ENCODE results near the gene GTF3A. TPM values are rescaled to one million over a fixed set of nuclear protein-coding genes. Genes with fewer than 3 reads are reported as not detected.

The GTF3A gene
- total and polyA plus RNA-seq, 9 of the 15 experiments (the other 6 are each of a cell fraction or from before 2014, with no cell fraction given), result 47.5 to 303 (median 174) TPM

DNA sequence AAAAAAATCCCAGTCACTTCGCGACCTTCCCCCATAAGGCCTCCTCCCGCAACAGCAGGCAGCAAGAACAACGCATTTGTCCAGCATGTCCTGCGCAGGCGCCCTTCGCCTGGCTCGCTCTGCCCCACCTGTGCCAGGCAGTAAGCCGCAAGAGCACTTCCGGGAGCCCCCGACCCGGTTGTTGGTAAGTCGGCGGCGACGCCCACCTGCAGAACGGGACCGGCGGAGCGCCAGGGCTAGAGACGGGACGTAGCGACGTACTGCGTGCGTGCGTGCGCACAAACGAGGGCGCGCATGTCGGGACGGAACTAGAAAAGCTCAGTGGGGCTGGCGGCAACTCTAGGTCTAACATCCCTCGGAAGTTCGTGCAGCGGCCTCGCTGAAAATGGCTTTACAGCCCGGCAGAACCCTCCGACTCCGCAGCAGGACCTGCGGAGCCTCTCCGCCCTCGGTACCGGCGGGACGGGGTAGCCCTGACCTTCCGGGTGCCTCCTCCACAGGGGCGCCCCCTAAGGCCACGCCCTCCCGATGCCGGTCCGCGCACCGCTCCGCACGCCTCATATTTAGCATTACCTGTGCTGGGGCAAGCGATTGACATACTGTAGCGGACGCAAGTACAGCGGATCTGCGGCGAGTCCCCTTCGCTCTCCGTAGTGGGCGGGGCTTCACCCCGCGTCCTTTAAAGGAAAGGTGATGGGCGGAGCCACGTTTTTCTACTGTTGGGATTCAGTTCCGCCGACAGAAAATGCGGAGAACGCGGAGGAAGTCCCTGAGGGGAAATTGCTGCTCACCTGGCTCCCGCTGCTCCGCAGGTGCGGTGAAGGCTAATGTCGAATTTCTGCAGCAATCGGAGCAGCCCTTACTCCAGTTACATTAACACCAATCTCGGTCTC, 25.8 kb downstream of the GTF3A start, which contains the start of gene MTIF3 (continued):
- TF ChIP-seq, protein P1, sequence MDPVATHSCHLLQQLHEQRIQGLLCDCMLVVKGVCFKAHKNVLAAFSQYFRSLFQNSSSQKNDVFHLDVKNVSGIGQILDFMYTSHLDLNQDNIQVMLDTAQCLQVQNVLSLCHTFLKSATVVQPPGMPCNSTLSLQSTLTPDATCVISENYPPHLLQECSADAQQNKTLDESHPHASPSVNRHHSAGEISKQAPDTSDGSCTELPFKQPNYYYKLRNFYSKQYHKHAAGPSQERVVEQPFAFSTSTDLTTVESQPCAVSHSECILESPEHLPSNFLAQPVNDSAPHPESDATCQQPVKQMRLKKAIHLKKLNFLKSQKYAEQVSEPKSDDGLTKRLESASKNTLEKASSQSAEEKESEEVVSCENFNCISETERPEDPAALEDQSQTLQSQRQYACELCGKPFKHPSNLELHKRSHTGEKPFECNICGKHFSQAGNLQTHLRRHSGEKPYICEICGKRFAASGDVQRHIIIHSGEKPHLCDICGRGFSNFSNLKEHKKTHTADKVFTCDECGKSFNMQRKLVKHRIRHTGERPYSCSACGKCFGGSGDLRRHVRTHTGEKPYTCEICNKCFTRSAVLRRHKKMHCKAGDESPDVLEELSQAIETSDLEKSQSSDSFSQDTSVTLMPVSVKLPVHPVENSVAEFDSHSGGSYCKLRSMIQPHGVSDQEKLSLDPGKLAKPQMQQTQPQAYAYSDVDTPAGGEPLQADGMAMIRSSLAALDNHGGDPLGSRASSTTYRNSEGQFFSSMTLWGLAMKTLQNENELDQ (CRISPR knock-in tag; IDR thresholded peaks at IDR 0.05; ENCODE audit: borderline replicate concordance), result no peak
- TF ChIP-seq NCOA6 (IDR thresholded peaks at IDR 0.05) (peak; percentile 96), MECOM (CRISPR knock-in tag; IDR thresholded peaks at IDR 0.05) (no peak), NCOA4 (IDR thresholded peaks at IDR 0.05; ENCODE audit: partially characterized antibody) (no peak), MBD2 (IDR thresholded peaks at IDR 0.05; ENCODE audit: borderline replicate concordance, low read depth) (no peak), ELK3 (CRISPR knock-in tag; IDR thresholded peaks at IDR 0.05) (no peak), ZNF239 (CRISPR knock-in tag; IDR thresholded peaks at IDR 0.05) (no peak), PHB2 (IDR thresholded peaks at IDR 0.05; ENCODE audit: low read depth) (no peak), NELFE (IDR thresholded peaks at IDR 0.05; ENCODE audit: insufficient read depth, insufficient read length) (no peak), PTRF (tag; IDR thresholded peaks at IDR 0.05) (no peak), FOXM1 (IDR thresholded peaks at IDR 0.05; ENCODE audit: low read depth) (peak; percentile 31; the same call in 1 of the 2 replicates), FOXM1 (CRISPR knock-in tag; IDR thresholded peaks at IDR 0.05; ENCODE audit: low read depth) (no peak), TCF3 (CRISPR knock-in tag; IDR thresholded peaks at IDR 0.05) (no peak), PHF8 (IDR thresholded peaks at IDR 0.05; ENCODE audit: borderline replicate concordance, low read length) (peak; percentile 92), POLR2H (tag; IDR thresholded peaks at IDR 0.05; ENCODE audit: low read depth) (peak; percentile 77), ZBTB1 (CRISPR knock-in tag; IDR thresholded peaks at IDR 0.05; ENCODE audit: borderline replicate concordance, low read depth) (no peak), ELF4 (CRISPR knock-in tag; IDR thresholded peaks at IDR 0.05) (0 out of 2 replicates have a peak, but pooled peaks have one; percentile 32), PHF20 (IDR thresholded peaks at IDR 0.05; ENCODE audit: partially characterized antibody) (peak; percentile 64), HNRNPUL1 (IDR thresholded peaks at IDR 0.05; ENCODE audit: low read length) (no peak), ZBTB33 (CRISPR knock-in tag; IDR thresholded peaks at IDR 0.05) (no peak), FOXA1 (IDR thresholded peaks at IDR 0.05; ENCODE audit: borderline replicate concordance) (no peak), TCFL5 (CRISPR knock-in tag; conservative IDR thresholded peaks at IDR 0.05) (no peak), BRF1 (IDR thresholded peaks at IDR 0.05; ENCODE audit: borderline replicate concordance, extremely low read depth, insufficient read length) (no peak), FIP1L1 (IDR thresholded peaks at IDR 0.05; ENCODE audit: low read depth, low read length, poor library complexity, severe bottlenecking) (no peak)

All from K562 (cell line).